ENCODE data around the gene MAPK12. TPM values are rescaled to one million over a fixed set of nuclear protein-coding genes. Genes with fewer than 3 reads are reported as not detected.

MAPK12 gene
- total and polyA plus RNA-seq, 2 donors (not counting 3 experiments of a cell fraction or from before 2014, with no cell fraction given): 72.3 to 86.8 TPM

GRCh38 chr22:50229370-50229769, 32.1 kb downstream of the MAPK12 start:
- H3K9ac ChIP-seq (replicated peaks; ENCODE audit: extremely low read depth, insufficient read depth, low read length): no peak overlapping the region
- TF ChIP-seq EZH2 (IDR thresholded peaks at IDR 0.05; ENCODE audit: borderline replicate concordance, low read depth, low read length, severe bottlenecking): no peak
- no peak for TF ChIP-seq CTCF (IDR thresholded peaks at IDR 0.05; ENCODE audit: extremely low read depth in 1 of 2, insufficient read depth in 1 of 2, low read depth in 1 of 2, low read length in 2 of 2)
- no peak for TF ChIP-seq MYC (IDR thresholded peaks at IDR 0.05; ENCODE audit: low read depth, low read length)
- no peak for TF ChIP-seq POLR2A (IDR thresholded peaks at IDR 0.05; ENCODE audit: low read depth, low read length)
- TF ChIP-seq POLR2AphosphoS5 (IDR thresholded peaks at IDR 0.05; ENCODE audit: insufficient read depth, low read depth, low read length): no peak
- TF ChIP-seq FOS (IDR thresholded peaks at IDR 0.05; ENCODE audit: borderline replicate concordance, insufficient read depth, low read length): no peak
- no peak for TF ChIP-seq GATA2 (IDR thresholded peaks at IDR 0.05; ENCODE audit: insufficient read depth, insufficient read length, low read depth, low read length)
- no peak for TF ChIP-seq JUN (IDR thresholded peaks at IDR 0.05; ENCODE audit: borderline replicate concordance, insufficient read depth, insufficient read length, low read depth)
- no peak for TF ChIP-seq MAX (IDR thresholded peaks at IDR 0.05; ENCODE audit: insufficient read depth, insufficient read length)
- H3K4me1 ChIP-seq (ENCODE audit: control insufficient read depth, extremely low read depth, insufficient read depth, low read length): no peaks in the 10 kb centered on the region
- ChIA-PET POLR2A (no interaction called here), CTCF (no interaction called here)
- no peaks in the 10 kb centered on the region for H4K20me1 ChIP-seq (replicated peaks; ENCODE audit: control insufficient read depth, extremely low read depth, insufficient read depth, low read length)
- H3K9me1 ChIP-seq (replicated peaks; ENCODE audit: control insufficient read depth, extremely low read depth, insufficient read depth, low read length): no peaks in the 10 kb centered on the region
- H3K4me3 ChIP-seq (replicated peaks in 1 of 3; ENCODE audit: insufficient read depth in 1 of 3, low read depth in 1 of 3, low read length in 3 of 3): no peak overlapping the region
- H2AFZ ChIP-seq (ENCODE audit: low read depth, low read length): no peak overlapping the region
- peaks cover 0 to 23% of the 10 kb centered on the region in 2 experiments for H3K36me3 ChIP-seq (ENCODE audit: control insufficient read depth in 2 of 2, extremely low read depth in 1 of 2, insufficient read depth in 2 of 2, low read length in 2 of 2)
- no peaks in the 10 kb centered on the region for H3K9me3 ChIP-seq (replicated peaks; ENCODE audit: control insufficient read depth, insufficient read depth, low read length)
- H3K4me2 ChIP-seq (ENCODE audit: insufficient read depth, low read length): no peak overlapping the region
- no peak overlapping the region for H3K27ac ChIP-seq (ENCODE audit: insufficient read depth, low read depth, low read length)
- DNase-seq (ENCODE audit: low read depth, low spot score) (no peak), FAIRE-seq (no peak)
- peaks cover 6% of the 10 kb centered on the region for H3K79me2 ChIP-seq (ENCODE audit: control insufficient read depth, insufficient read depth, low read length)
- dilution Hi-C loops (cut with MboI; ENCODE audit: extremely low pct_ligation_motif_present, low sequenced_read_pairs) (no loop called here), intact Hi-C loops (cut with micrococcal nuclease) (no loop called here)
- no TSS peak for BruUV-seq (replicated peaks)
- no peaks in the 10 kb centered on the region for H3K27me3 ChIP-seq (ENCODE audit: control insufficient read depth in 2 of 2, insufficient read depth in 2 of 2, low read length in 2 of 2)

Measured in endothelial cell of umbilical vein (primary cell).